Loucy (cell line): Measurements from ENCODE around the gene CCDC171.

Source experiments
- EZH2phosphoT487 ChIP-seq: fragments of 200-600 bp; IDR thresholded peaks from 2 replicates; pipeline ENCODE4 v1.6.1; 2018; ENCODE audit warnings: antibody characterized with exemption, mild to moderate bottlenecking, moderate library complexity, borderline replicate concordance
- TF ChIP-seq, protein P1 (sequence below): fragments of 200-600 bp; sonication (generic); conservative IDR thresholded peaks from 2 replicates; pipeline ENCODE4 v1.5.1; 2014; ENCODE audit warnings: mild to moderate bottlenecking, antibody characterized with exemption, low read length

DNA sequence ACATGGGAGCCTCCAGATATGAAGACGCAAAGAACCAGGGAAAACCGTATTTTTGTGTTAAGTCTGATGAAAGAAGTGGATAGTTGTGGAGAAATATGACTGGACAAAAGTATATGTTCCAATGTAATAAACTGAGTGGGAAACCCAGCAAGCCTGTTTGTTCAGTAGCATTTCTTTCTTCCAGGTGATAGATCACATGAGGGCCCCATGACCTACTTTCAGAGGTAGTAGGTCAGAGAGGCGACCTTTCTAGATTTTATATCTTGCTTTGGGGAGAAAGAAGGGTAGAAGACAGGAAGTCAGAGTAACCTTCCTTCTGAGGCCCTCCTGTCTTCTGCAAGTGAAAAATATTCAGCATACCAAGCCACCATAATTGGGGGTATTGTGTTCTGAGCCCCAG, 31.5 kb downstream of the CCDC171 start:
- TF ChIP-seq, protein P1, sequence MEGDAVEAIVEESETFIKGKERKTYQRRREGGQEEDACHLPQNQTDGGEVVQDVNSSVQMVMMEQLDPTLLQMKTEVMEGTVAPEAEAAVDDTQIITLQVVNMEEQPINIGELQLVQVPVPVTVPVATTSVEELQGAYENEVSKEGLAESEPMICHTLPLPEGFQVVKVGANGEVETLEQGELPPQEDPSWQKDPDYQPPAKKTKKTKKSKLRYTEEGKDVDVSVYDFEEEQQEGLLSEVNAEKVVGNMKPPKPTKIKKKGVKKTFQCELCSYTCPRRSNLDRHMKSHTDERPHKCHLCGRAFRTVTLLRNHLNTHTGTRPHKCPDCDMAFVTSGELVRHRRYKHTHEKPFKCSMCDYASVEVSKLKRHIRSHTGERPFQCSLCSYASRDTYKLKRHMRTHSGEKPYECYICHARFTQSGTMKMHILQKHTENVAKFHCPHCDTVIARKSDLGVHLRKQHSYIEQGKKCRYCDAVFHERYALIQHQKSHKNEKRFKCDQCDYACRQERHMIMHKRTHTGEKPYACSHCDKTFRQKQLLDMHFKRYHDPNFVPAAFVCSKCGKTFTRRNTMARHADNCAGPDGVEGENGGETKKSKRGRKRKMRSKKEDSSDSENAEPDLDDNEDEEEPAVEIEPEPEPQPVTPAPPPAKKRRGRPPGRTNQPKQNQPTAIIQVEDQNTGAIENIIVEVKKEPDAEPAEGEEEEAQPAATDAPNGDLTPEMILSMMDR: no peak
- TF ChIP-seq EZH2phosphoT487: no peak
